Esophagus (tissue), 2 donors: ENCODE results near the gene NDE1. TPM values are rescaled to one million over a fixed set of nuclear protein-coding genes. Genes with fewer than 3 reads are reported as not detected.

Experiments used
- H3K27ac ChIP-seq, 2 donors: one replicate each; pipeline ENCODE4 v1.5.1; 2013; ENCODE audit warnings: low read depth in 2 of 2, mild to moderate bottlenecking in 2 of 2, inconsistent platforms in 1 of 2, low read length in 1 of 2, moderate library complexity in 1 of 2
- H3K27me3 ChIP-seq, 2 donors: one replicate each; pipeline ENCODE4 v1.6.1; 2013; ENCODE audit warnings: low read length in 2 of 2, control low read depth in 1 of 2, mild to moderate bottlenecking in 1 of 2; ENCODE audit not compliant: insufficient read depth in 2 of 2, control insufficient read depth in 1 of 2
- H3K36me3 ChIP-seq, 2 donors: one replicate each; pipeline ENCODE4 v1.6.1; 2013; ENCODE audit warnings: low read length in 1 of 2; ENCODE audit not compliant: control insufficient read depth in 2 of 2, insufficient read depth in 2 of 2
- H3K4me1 ChIP-seq, 2 donors: one replicate each; pipeline ENCODE4 v1.6.1; 2013; ENCODE audit warnings: low read length in 1 of 2; ENCODE audit not compliant: control insufficient read depth in 2 of 2, insufficient read depth in 2 of 2
- H3K4me3 ChIP-seq, 2 donors: one replicate each; pipeline ENCODE4 v1.5.1; 2013; ENCODE audit warnings: low read length in 2 of 2, mild to moderate bottlenecking in 2 of 2, low read depth in 1 of 2, moderate library complexity in 1 of 2
- H3K9me3 ChIP-seq, 2 donors: one replicate each; pipeline ENCODE4 v1.6.1; 2013; ENCODE audit warnings: mild to moderate bottlenecking in 2 of 2, low read depth in 1 of 2, low read length in 1 of 2, moderate library complexity in 1 of 2; ENCODE audit not compliant: control insufficient read depth in 2 of 2, insufficient read depth in 1 of 2
- whole genome bisulfite sequencing, 2 donors: extraction: QIAGEN DNeasy Blood & Tissue Kit; methylation state at CpG; one replicate each; pipeline ENCODE4 v1.1.7; 2013; 5-methylcytosine and 5-hydroxymethylcytosine counted together
- polyA plus RNA-seq, 2 donors: library from polyadenylated mRNA; stranded (reverse); fragments of 200-250 nt; gene quantifications; one replicate each; pipeline ENCODE4 v1.2.3, GENCODE V29; 2013
- donor health status: healthy with polysubstance abuse.
- donor health status: Bipolar disorder and iron deficiency.

The NDE1 gene
- polyA plus RNA-seq, 2 donors: 11.6 to 14.3 TPM

GRCh38 chr16:15608398-15609285 lies 41.4 kb upstream of the NDE1 start:
- Histone ChIP-seq H3K4me1 (peaks cover 3 to 5% of the 10 kb centered on the region in 2 donors), H3K27me3 (no peaks in the 10 kb centered on the region), H3K9me3 (no peaks in the 10 kb centered on the region), H3K27ac (no peak overlapping the region), H3K36me3 (peaks cover 34 to 36% of the 10 kb centered on the region in 2 donors), H3K4me3 (no peak overlapping the region)
- WGBS, 2 donors: 87 to 88% methylated on average over 19 of the region's 19 CpGs

GRCh38 chr16:15609286-15609649 lies 40.8 kb upstream of the NDE1 start:
- Histone ChIP-seq H3K27me3 (no peaks in the 10 kb centered on the region), H3K9me3 (no peaks in the 10 kb centered on the region), H3K27ac (no peak overlapping the region), H3K36me3 (peaks cover 32 to 33% of the 10 kb centered on the region in 2 donors), H3K4me1 (peaks cover 3 to 5% of the 10 kb centered on the region in 2 donors), H3K4me3 (no peak overlapping the region)
- 90 to 92% methylated on average over 6 of the region's 6 CpGs for WGBS, 2 donors

GRCh38 chr16:15610369-15610871 lies 39.6 kb upstream of the NDE1 start:
- peaks cover 30% of the 10 kb centered on the region in 2 donors for H3K36me3 ChIP-seq
- 92 to 93% methylated on average over 10 of the region's 10 CpGs for WGBS, 2 donors
- H3K4me3 ChIP-seq: no peak overlapping the region

GRCh38 chr16:15611610-15612009 lies 38.4 kb upstream of the NDE1 start:
- Histone ChIP-seq H3K4me3 (no peak overlapping the region), H3K27ac (no peak overlapping the region), H3K9me3 (no peaks in the 10 kb centered on the region), H3K27me3 (no peaks in the 10 kb centered on the region), H3K36me3 (peaks cover 29 to 32% of the 10 kb centered on the region in 2 donors), H3K4me1 (peaks cover 0 to 3% of the 10 kb centered on the region in 2 donors)
- 86 to 88% methylated on average over 7 of the region's 7 CpGs for WGBS, 2 donors

More at GRCh38 chr16:15610369-15610871, 39.6 kb upstream of the NDE1 start:
- peaks cover 0 to 3% of the 10 kb centered on the region in 2 donors for H3K4me1 ChIP-seq
- no peak overlapping the region for H3K27ac ChIP-seq
- no peaks in the 10 kb centered on the region for H3K9me3 ChIP-seq
- no peaks in the 10 kb centered on the region for H3K27me3 ChIP-seq

GRCh38 chr16:15613676-15614075 lies 36.4 kb upstream of the NDE1 start:
- Histone ChIP-seq H3K4me3 (no peak overlapping the region), H3K27ac (no peak overlapping the region), H3K36me3 (peaks cover 25 to 28% of the 10 kb centered on the region in 2 donors), H3K27me3 (no peaks in the 10 kb centered on the region), H3K9me3 (no peaks in the 10 kb centered on the region), H3K4me1 (no peaks in the 10 kb centered on the region)
- 86 to 91% methylated on average over 4 of the region's 4 CpGs for WGBS, 2 donors

- 91 to 93% methylated on average over 4 of the region's 4 CpGs for WGBS, 2 donors
- Histone ChIP-seq H3K27me3 (no peaks in the 10 kb centered on the region), H3K4me3 (no peak overlapping the region), H3K27ac (no peak overlapping the region), H3K36me3 (peaks cover 24 to 28% of the 10 kb centered on the region in 2 donors), H3K4me1 (no peaks in the 10 kb centered on the region), H3K9me3 (no peaks in the 10 kb centered on the region)
These were observed 34.0 kb upstream of the NDE1 start for GRCh38 chr16:15616012-15616411.

- Histone ChIP-seq H3K27ac (no peak overlapping the region), H3K4me3 (no peak overlapping the region), H3K36me3 (peaks cover 22 to 28% of the 10 kb centered on the region in 2 donors), H3K9me3 (no peaks in the 10 kb centered on the region), H3K4me1 (no peaks in the 10 kb centered on the region), H3K27me3 (no peaks in the 10 kb centered on the region)
- 92 to 93% methylated on average over 11 of the region's 11 CpGs for WGBS, 2 donors
These were observed 33.4 kb upstream of the NDE1 start for GRCh38 chr16:15616475-15617165.

GRCh38 chr16:15617901-15618300 lies 32.1 kb upstream of the NDE1 start:
- Histone ChIP-seq H3K27ac (no peak overlapping the region), H3K4me3 (no peak overlapping the region), H3K36me3 (peaks cover 15 to 31% of the 10 kb centered on the region in 2 donors), H3K4me1 (no peaks in the 10 kb centered on the region), H3K9me3 (no peaks in the 10 kb centered on the region), H3K27me3 (no peaks in the 10 kb centered on the region)
- WGBS, 2 donors: 96 to 97% methylated on average over 4 of the region's 4 CpGs

GRCh38 chr16:15618392-15618791 lies 31.7 kb upstream of the NDE1 start:
- Histone ChIP-seq H3K4me1 (no peaks in the 10 kb centered on the region), H3K27ac (no peak overlapping the region), H3K27me3 (no peaks in the 10 kb centered on the region), H3K4me3 (no peak overlapping the region), H3K36me3 (peaks cover 15 to 31% of the 10 kb centered on the region in 2 donors), H3K9me3 (no peaks in the 10 kb centered on the region)
- WGBS, 2 donors: 92 to 94% methylated on average over 4 of the region's 4 CpGs
